GM19351 (cell line): ENCODE data around the gene TELO2.
"Not testable (repeated sequence)": the region's sequence is repeated elsewhere in the genome, so short reads cannot be mapped to it uniquely, and the experiment has no call there.

Experiments
- ATAC-seq: cut with Tn5 transposase; IDR thresholded peaks from one replicate; pipeline ENCODE4 v1.9.1; 2021; ENCODE audit warnings: mild to moderate bottlenecking, moderate library complexity; ENCODE audit not compliant: unreplicated experiment

Gene TELO2

DNA sequence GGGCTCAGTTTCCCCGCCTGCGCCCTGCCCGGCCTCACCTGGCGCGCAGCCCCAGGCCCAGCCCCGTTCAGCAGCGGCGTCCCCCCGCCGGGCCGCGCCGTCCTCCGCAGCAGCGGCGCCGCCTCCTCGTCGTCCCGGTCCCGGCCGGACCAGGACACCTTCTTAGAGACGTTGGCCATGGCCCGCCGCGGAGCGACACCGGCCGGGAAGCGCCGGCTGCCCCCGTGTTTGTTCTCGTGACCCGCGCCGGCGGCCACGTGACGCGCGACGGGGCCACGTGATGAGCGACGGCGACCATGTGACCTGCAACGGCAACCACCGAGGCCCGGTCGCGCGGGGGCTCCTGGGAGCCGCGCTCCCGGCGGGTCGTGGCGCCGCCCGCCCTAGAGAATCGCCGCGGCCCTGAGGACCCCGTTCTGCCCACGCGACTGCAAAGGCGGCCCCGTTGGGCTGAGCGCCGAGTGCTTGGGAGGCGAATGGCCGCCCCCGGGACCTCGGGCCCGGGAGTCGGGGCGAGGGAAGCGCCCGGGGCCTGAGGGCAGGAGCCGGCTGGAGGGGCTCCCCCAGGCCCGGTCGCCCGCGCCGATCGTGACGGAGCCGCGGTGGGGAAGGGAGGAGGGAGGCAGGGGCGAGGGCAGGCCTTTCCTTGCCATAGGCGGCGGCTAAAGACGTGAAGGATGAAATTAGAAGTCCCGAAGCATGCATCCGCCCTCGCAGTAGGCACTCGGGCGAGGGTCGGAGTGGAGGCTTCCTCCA lies 18.2 kb upstream of the TELO2 start, which contains the start of gene CLCN7:
Gene CLCN7 (minus strand): TSS at position 233 of the 756 bp plus-strand sequence. CDS start 54 bp downstream, at position 179.
- peak; percentile 67 for ATAC-seq

DNA sequence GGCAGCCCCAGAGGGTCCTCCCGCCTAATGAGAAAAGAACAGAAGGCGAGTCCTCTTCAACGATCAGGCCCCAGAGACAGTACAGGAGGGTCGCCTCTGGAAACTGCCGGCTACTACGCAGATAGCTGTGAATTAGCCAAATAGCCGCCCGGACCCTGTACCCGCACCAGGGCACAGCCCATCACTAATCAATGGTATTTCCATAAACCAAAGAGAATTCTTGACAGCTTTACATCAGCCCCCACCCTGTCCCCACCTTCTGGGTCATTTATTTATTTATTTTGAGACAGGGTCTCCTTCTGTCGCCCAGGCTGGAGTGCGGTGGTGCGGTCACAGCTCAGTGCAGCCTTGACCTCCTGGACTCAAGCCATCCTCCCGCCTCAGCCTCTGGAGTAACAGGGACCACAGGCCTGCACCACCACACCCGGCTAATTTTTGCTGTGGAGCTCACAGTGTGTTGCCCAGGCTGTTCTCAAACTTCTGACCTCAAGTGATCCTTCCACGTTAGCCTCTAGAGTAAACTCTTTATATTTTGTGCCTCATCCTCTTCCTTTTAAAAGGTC lies 17.5 kb upstream of the TELO2 start:
- no peak for ATAC-seq

DNA sequence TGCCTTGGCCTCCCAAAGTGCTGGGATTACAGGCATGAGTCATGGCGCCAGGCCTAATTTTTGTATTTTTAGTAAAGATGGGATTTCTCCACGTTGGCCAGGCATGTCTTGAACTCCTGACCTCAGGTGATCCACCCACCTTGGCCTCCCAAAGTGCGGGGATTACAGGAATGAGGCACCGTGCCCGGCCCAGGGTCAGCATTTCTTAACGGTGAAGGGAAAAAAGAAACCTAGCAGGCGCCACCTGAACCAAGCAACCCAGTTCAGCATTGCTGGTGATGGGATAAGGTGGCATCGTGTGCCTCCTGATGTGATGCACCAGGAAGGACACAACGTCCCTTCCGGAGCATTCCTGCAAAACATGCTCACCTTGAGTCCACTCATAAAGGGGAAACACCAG lies 16.1 kb upstream of the TELO2 start:
- ATAC-seq, result no peak

DNA sequence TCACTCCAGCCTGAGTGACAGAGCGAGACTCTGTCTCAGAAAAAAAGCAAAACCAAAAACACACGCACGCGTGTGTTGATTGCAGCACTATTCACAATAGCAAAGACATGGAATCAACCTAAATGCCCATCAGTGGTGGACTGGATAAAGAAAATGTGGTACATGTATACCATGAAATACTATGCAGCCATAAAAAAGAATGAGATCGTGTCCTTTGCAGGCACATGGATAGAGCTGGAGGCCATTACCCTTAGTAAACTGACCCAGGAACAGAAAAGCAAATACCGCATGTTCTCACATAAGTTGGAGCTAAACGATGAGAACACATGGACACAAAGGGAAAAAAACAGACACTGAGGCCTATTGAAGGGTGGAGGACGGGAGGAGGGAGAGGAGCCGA lies 14.2 kb upstream of the TELO2 start:
- not testable (repeated sequence) for ATAC-seq

GRCh38 chr16:1481906-1482835 lies 11.0 kb upstream of the TELO2 start:
- no peak for ATAC-seq

GRCh38 chr16:1485847-1486496 lies 7.2 kb upstream of the TELO2 start:
- ATAC-seq, result no peak

DNA sequence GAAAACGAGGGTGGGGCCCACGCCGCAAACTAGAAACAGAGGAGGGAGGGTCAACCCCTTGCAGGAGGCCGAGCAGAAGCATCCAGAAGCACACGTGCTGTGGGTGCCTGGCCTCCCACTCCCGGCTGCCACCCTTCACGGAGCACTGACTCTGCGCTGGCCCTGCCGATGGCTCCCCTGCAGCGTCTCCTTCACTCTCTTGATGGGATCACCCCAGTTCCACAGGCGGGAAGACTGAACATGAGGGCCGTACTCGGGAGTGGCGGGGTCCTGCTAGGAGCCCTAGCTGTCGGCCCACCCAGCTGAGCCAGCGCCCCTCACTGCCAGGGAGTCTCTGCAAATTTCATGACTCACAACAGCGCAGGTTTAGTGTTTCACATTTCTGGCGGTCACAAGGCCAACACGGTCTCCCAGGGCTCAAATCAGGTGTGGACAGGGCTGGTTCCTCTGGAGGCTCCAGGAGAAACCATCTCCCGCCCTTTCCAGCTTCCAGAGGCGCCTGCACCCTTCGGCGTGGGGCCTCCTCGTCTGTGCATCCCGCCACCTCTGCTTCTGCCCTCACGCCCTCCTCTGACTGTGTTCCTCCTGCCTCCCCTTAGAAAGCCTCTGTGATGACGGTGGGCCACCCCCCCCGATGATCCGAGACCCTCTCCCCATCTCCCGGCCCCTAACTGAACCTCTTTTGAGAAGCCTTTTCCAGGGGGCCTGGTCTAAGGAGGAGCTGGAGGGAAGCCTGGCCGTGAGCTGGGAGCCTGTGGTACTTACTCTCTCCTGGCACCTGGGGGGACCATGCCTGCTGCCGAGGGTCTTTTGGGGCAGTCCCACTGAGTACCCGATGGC lies 6.4 kb upstream of the TELO2 start:
- no peak for ATAC-seq

GRCh38 chr16:1487395-1488053 lies 5.6 kb upstream of the TELO2 start:
- ATAC-seq, result no peak

- ATAC-seq, result no peak
These were observed 5.0 kb upstream of the TELO2 start for GRCh38 chr16:1488054-1488601.

DNA sequence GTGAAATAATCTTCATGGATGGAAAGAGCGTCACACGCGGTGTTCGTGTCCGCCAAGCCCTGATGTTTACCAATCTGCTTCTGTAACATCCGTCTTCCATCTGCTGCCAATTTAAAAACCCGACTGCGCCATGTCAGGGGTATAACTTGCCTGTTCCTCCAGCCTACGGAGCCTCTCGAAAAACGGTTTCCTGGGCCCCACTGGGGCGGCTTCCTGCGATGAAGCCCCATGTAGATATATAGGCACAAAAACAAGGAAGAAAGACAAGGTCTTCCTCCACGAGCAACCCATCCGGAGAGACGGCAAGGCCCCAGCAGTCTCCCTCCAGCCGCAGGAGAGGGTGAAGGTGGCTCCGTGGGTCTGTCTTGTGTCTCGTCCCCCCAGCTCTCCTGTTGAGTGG lies 4.5 kb upstream of the TELO2 start, which contains the start of gene PTX4:
Gene PTX4 (minus strand): TSS at position 326 of the 400 bp plus-strand sequence. CDS start 35 bp downstream, at position 291.
- ATAC-seq, result no peak

DNA sequence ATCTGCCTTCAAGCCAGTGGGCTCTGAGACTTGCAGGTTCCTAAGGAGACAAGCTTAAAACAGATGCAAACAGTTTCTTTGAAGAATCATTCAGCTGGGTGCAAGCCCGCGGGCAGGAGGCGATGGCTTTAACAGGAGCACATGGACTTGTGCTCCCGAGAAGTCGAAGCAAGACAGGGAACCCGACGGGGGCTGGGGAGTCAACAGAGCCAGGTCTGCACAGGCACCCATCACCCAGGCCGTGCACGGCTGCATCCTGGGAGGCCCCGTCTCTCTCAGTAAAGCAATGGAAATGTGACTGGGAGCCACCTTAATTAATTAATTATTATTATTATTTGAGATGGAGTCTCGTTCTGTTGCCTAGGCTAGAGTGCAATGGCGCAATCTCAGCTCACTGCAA lies 4.1 kb upstream of the TELO2 start:
- ATAC-seq, result no peak

- ATAC-seq, result no peak
These were observed 1.8 kb upstream of the TELO2 start for GRCh38 chr16:1491327-1491726.

DNA sequence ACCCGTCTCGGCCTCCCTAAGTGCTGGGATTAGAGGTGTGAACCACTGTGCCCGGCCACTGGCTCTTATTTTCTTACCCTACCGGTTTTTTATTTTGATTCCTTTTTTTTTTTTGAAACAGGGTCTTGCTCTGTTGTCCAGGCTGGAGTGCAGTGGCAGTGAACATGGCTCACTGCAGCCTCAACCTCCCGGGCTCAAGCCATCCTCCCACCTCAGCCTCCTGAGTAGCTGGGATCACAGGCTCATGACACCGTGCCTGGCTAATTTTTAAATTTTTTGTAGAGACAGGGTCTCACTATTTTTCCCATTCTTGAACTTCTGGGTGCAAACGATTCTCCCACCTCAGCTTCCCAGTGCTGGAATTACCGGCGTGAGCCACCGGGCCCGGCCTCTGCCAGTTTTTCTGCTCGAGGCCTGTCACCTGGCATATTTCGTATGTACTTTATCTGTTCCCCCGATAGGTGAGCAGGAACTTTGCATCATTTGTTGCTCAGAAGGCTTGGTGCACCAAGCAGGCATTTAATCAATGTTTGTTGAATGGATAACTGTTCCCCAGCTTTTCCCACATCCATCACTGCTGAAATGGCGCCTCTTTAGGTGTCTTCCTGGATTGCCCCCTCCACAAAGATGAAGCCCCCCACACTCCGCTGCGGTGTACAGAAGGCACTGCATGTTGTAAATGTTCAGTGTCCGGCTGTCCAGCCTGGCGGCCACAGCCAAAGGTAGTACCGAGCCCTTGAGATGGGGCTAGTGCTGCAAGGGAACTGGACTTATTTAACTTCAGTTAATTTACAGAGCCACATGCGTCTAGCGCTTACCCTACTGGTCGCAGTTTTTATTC lies 858 bp upstream of the TELO2 start:
- ATAC-seq, result no peak

DNA sequence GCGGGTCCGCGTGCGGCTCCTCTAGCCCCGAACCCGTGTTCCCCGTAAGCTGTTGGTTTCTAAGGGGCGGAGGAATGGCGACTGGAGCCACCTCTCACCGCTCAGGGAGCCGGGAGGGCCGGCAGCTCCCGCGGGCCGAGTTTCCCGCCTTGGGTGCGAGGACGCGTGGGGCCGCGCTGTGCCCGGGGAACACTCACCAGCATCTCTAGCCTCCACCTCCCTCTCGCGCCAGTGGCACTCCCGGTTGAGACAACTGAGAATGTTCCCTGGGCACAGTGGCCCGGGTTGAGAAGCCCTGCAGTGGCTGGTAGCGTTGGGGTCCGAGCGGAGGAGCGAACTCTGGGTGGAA lies 560 bp downstream of the TELO2 start:
- ATAC-seq, result no peak

GRCh38 chr16:1494129-1494640 lies 1.0 kb downstream of the TELO2 start:
- ATAC-seq, result no peak

DNA sequence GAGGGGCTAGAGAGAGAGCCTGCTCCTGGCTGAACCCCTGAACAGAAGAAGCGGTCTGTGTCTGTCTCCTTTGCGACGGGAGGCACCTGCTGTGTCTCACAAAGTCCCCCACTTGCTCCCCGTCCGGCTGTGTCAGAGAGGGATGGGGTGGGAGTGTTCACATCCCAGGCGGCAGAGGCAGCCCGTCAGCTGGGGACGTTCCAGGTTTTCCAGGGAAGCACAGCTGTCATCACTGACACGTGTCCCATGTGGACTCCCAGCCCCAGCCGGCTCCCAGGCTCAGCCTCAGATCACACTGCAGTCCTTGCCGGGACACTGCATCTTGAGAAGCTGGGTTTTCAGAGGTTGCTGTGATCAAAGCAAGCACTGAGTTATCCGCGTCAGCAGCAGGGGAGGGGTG lies 1.6 kb downstream of the TELO2 start:
- no peak for ATAC-seq

- ATAC-seq, result no peak
These were observed 2.2 kb downstream of the TELO2 start for GRCh38 chr16:1495211-1495888.

DNA sequence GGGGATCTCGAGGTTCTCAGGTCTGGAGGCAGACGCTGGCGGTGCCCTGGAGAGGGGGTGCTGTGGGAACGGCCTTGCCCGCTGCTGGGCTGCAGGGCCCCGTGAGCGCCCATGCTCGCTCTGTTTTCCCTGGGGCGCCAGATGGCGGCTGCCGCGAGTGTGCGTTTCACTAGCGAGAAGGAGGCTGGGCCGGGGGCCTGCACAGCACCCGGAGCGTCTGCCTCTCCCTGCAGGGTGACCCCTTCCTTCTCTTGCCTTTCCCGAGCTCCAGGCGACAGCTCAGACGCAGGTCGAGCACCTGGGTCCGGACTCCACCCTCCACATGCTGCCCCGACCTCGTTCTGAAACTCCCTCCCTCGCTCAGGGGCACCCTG lies 2.7 kb downstream of the TELO2 start:
- ATAC-seq, result no peak
